MM.1S (cell line): Measurements from ENCODE around the gene DNAJC17.

ENCODE experiments used
- DNase-seq: peaks from one replicate; pipeline ENCODE4 v3.0.0-alpha.2; 2015
- H2AFZ ChIP-seq: fragments of 300-600 bp; sonication (generic); 2 replicates; pipeline ENCODE4 v1.6.0; 2016; ENCODE audit warnings: antibody characterized with exemption, low read length
- H3F3A ChIP-seq: fragments of 300-600 bp; sonication (generic); 2 replicates; pipeline ENCODE4 v1.6.1; 2016; ENCODE audit warnings: mild to moderate bottlenecking, antibody characterized with exemption, low read length, moderate library complexity, mixed read lengths; ENCODE audit not compliant: insufficient read depth
- H3K27ac ChIP-seq: fragments of 300-600 bp; sonication (generic); 2 replicates; pipeline ENCODE4 v1.5.1; 2016; ENCODE audit warnings: mild to moderate bottlenecking, low read length
- H3K27me3 ChIP-seq: fragments of 300-600 bp; sonication (generic); replicated peaks from 2 replicates; pipeline ENCODE4 v1.6.0; 2016; ENCODE audit warnings: low read length; ENCODE audit not compliant: insufficient read depth
- H3K36me3 ChIP-seq: fragments of 300-600 bp; sonication (generic); replicated peaks from 2 replicates; pipeline ENCODE4 v1.6.1; 2016; ENCODE audit warnings: mild to moderate bottlenecking, low read length, mixed read lengths; ENCODE audit not compliant: insufficient read depth
- H3K4me1 ChIP-seq: fragments of 300-600 bp; sonication (generic); 2 replicates; pipeline ENCODE4 v1.6.1; 2016; ENCODE audit warnings: low read length, mixed read lengths
- H3K4me2 ChIP-seq: fragments of 300-600 bp; sonication (generic); 2 replicates; pipeline ENCODE4 v1.6.0; 2016; ENCODE audit warnings: low read depth, low read length
- H3K4me3 ChIP-seq: fragments of 300-600 bp; sonication (generic); 2 replicates; pipeline ENCODE4 v1.5.1; 2016; ENCODE audit warnings: low read length, mixed read lengths
- H3K79me2 ChIP-seq: fragments of 300-600 bp; sonication (generic); 2 replicates; pipeline ENCODE4 v1.6.1; 2016; ENCODE audit warnings: mixed run types, low read length, mixed read lengths
- H3K9ac ChIP-seq: fragments of 300-600 bp; sonication (generic); 2 replicates; pipeline ENCODE4 v1.6.1; 2016; ENCODE audit warnings: low read length, mixed read lengths
- H3K9me2 ChIP-seq: fragments of 300-600 bp; sonication (generic); replicated peaks from 2 replicates; pipeline ENCODE4 v1.6.1; 2016; ENCODE audit warnings: mild to moderate bottlenecking, low read length, mixed read lengths; ENCODE audit not compliant: insufficient read depth
- H3K9me3 ChIP-seq: fragments of 300-600 bp; sonication (generic); replicated peaks from 2 replicates; pipeline ENCODE4 v1.6.1; 2016; ENCODE audit warnings: mild to moderate bottlenecking, low read length, mixed read lengths; ENCODE audit not compliant: insufficient read depth
- H4K20me1 ChIP-seq: fragments of 300-600 bp; sonication (generic); 2 replicates; pipeline ENCODE4 v1.6.1; 2016; ENCODE audit warnings: mild to moderate bottlenecking, low read length, moderate library complexity, mixed read lengths; ENCODE audit not compliant: insufficient read depth
- EZH2 ChIP-seq: fragments of 300-600 bp; sonication (generic); optimal IDR thresholded peaks from 2 replicates; pipeline ENCODE3; 2017; ENCODE audit warnings: low read depth, mild to moderate bottlenecking, antibody characterized with exemption, low read length, mixed read lengths
- EZH2phosphoT487 ChIP-seq: fragments of 300-600 bp; sonication (generic); IDR thresholded peaks from 2 replicates; pipeline ENCODE4 v1.6.1; 2018; ENCODE audit warnings: antibody characterized with exemption, low read length
- TF ChIP-seq, protein P1 (sequence below): fragments of 300-600 bp; sonication (generic); IDR thresholded peaks from 2 replicates; pipeline ENCODE4 v1.5.1; 2016; ENCODE audit warnings: antibody characterized with exemption, low read length, mixed read lengths

The DNAJC17 gene

DNA sequence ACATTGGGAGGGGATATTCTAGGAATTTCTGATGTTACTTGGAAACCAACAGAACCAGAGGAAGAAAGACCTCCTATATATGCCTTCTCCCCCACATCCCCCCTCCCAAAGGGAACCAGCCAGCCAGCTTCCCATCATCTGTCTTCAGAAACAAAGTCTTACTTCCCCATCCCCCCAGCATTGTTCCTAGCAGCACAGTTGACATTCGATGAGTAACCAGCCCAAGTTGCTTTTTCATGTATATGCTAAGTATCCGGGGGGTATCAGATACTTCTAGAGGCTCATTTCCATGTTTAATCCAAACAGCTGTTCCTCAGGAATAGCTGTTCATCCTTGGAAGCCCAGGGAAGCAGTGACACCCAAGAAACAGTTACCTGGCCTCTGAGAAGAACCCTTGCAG lies 68.2 kb downstream of the DNAJC17 start:
- H4K20me1 ChIP-seq = no peaks in the 10 kb centered on the region
- H3K27me3 ChIP-seq = no peaks in the 10 kb centered on the region
- H3K79me2 ChIP-seq = peaks cover 5% of the 10 kb centered on the region; the same call in 1 of the 2 replicates
- H3K4me1 ChIP-seq = peaks cover 15% of the 10 kb centered on the region
- no peak overlapping the region for H3K4me2 ChIP-seq
- TF ChIP-seq EZH2 (no peak), EZH2phosphoT487 (no peak)
- TF ChIP-seq, protein P1, sequence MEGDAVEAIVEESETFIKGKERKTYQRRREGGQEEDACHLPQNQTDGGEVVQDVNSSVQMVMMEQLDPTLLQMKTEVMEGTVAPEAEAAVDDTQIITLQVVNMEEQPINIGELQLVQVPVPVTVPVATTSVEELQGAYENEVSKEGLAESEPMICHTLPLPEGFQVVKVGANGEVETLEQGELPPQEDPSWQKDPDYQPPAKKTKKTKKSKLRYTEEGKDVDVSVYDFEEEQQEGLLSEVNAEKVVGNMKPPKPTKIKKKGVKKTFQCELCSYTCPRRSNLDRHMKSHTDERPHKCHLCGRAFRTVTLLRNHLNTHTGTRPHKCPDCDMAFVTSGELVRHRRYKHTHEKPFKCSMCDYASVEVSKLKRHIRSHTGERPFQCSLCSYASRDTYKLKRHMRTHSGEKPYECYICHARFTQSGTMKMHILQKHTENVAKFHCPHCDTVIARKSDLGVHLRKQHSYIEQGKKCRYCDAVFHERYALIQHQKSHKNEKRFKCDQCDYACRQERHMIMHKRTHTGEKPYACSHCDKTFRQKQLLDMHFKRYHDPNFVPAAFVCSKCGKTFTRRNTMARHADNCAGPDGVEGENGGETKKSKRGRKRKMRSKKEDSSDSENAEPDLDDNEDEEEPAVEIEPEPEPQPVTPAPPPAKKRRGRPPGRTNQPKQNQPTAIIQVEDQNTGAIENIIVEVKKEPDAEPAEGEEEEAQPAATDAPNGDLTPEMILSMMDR = no peak
- no peaks in the 10 kb centered on the region for H3K9me3 ChIP-seq
- H3F3A ChIP-seq = peaks cover 19% of the 10 kb centered on the region
- no peak overlapping the region for H3K4me3 ChIP-seq
- H3K9ac ChIP-seq = no peak overlapping the region
- no peak overlapping the region for H2AFZ ChIP-seq
- no peaks in the 10 kb centered on the region for H3K9me2 ChIP-seq
- H3K36me3 ChIP-seq = 0 out of 2 replicates have a peak, but pooled peaks cover 2% of the 10 kb centered on the region
- no peak for DNase-seq
- no peak overlapping the region for H3K27ac ChIP-seq

DNA sequence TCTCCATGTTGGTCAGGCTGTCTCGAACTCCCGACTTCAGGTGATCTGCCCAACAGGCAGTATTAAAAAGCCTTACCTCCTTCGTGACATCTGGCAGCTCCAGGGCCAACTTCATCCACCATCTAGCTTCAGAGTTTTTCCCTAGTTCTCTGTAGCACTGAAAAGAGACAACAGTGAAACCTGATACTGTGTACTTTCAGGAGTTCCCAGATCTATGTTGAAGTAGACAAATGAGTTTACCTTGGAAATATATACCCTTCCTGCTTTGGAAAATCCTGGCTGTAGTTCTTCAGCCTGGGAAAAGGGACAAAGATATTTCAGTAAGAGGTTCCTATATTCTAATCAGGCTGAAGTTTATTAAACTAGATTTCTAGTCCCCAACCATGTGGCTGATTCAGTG lies 70.2 kb downstream of the DNAJC17 start:
- Histone ChIP-seq H3K9me3 (no peaks in the 10 kb centered on the region), H4K20me1 (no peaks in the 10 kb centered on the region), H3K36me3 (0 out of 2 replicates have a peak, but pooled peaks cover 2% of the 10 kb centered on the region), H3K4me2 (no peak overlapping the region), H2AFZ (no peak overlapping the region), H3K9ac (no peak overlapping the region), H3K9me2 (no peaks in the 10 kb centered on the region), H3F3A (peaks cover 5% of the 10 kb centered on the region; the same call in 1 of the 2 replicates), H3K79me2 (no peaks in the 10 kb centered on the region; the same call in 1 of the 2 replicates), H3K4me1 (peaks cover 4% of the 10 kb centered on the region; the same call in 1 of the 2 replicates), H3K4me3 (no peak overlapping the region), H3K27me3 (no peaks in the 10 kb centered on the region), H3K27ac (no peak overlapping the region)
- DNase-seq = no peak
- TF ChIP-seq, protein P1 = no peak
- TF ChIP-seq EZH2phosphoT487 = no peak
- TF ChIP-seq EZH2 = no peak

DNA sequence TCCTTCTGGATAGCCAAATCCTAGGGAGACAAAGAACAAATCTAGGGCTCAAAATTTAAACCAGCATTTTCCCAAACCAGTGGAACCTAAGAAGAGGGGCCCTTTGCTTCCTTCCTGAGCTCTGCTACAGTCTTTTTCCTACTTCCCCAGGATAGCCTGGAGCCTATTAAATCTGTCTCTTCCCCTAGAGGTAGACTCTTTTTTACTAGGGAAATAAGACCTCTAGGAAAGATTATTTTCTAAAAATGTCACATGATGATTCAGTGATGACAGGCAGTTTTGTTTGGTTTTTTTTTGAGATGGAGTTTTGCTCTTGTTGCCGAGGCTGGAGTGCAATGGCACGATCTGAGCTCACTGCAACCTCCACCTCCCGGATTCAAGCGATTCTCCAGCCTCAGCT lies 70.7 kb downstream of the DNAJC17 start:
- Histone ChIP-seq H3K27ac (no peak overlapping the region), H2AFZ (no peak overlapping the region), H3K79me2 (no peaks in the 10 kb centered on the region; the same call in 1 of the 2 replicates), H3K4me2 (no peak overlapping the region), H3K9ac (no peak overlapping the region), H3K4me1 (peaks cover 9% of the 10 kb centered on the region), H3K9me2 (no peaks in the 10 kb centered on the region), H3K27me3 (no peaks in the 10 kb centered on the region), H4K20me1 (no peaks in the 10 kb centered on the region), H3F3A (peaks cover 9% of the 10 kb centered on the region; the same call in 1 of the 2 replicates), H3K4me3 (no peak overlapping the region), H3K9me3 (no peaks in the 10 kb centered on the region), H3K36me3 (0 out of 2 replicates have a peak, but pooled peaks cover 2% of the 10 kb centered on the region)
- TF ChIP-seq EZH2phosphoT487 (no peak), EZH2 (no peak)
- TF ChIP-seq, protein P1 = no peak
- DNase-seq = no peak
